Measurements from ENCODE around the gene PHF20.

The PHF20 gene

GRCh38 chr20:35883336-35883777 lies 111.5 kb downstream of the PHF20 start:
- Histone ChIP-seq H3K9ac (ENCODE audit: low read depth in 1 of 2, low read length in 2 of 2) (no peak overlapping the region), H3K4me1 (ENCODE audit: control insufficient read depth in 2 of 2, insufficient read depth in 2 of 2, low read length in 2 of 2) (no peaks in the 10 kb centered on the region), H3K27me3 (ENCODE audit: control insufficient read depth in 2 of 2, insufficient read depth in 2 of 2, low read length in 2 of 2) (no peaks in the 10 kb centered on the region), H3K27ac (ENCODE audit: low read depth in 2 of 2, low read length in 2 of 2) (peak overlapping the region; percentile 32 to 43), H3K36me3 (ENCODE audit: control insufficient read depth in 2 of 2, insufficient read depth in 2 of 2, low read length in 2 of 2) (peaks cover 2 to 4% of the 10 kb centered on the region in 2 donors), H3K9me3 (ENCODE audit: control insufficient read depth in 2 of 2, low read length in 2 of 2) (no peaks in the 10 kb centered on the region), H3K4me3 (ENCODE audit: low read length in 2 of 2) (no peak overlapping the region)

- no peaks in the 10 kb centered on the region for H3K27me3 ChIP-seq (ENCODE audit: control insufficient read depth in 2 of 2, insufficient read depth in 2 of 2, low read length in 2 of 2)
- H3K27ac ChIP-seq (ENCODE audit: low read depth in 2 of 2, low read length in 2 of 2) = peak overlapping the region; percentile 32 to 43
- peaks cover 2 to 3% of the 10 kb centered on the region in 2 donors for H3K36me3 ChIP-seq (ENCODE audit: control insufficient read depth in 2 of 2, insufficient read depth in 2 of 2, low read length in 2 of 2)
- H3K9me3 ChIP-seq (ENCODE audit: control insufficient read depth in 2 of 2, low read length in 2 of 2) = no peaks in the 10 kb centered on the region
- no peak overlapping the region for H3K4me3 ChIP-seq (ENCODE audit: low read length in 2 of 2)
- no peaks in the 10 kb centered on the region for H3K4me1 ChIP-seq (ENCODE audit: control insufficient read depth in 2 of 2, insufficient read depth in 2 of 2, low read length in 2 of 2)
- peak overlapping the region in 1 of 2 donors; percentile 20 for H3K9ac ChIP-seq (ENCODE audit: low read depth in 1 of 2, low read length in 2 of 2)
Observed at GRCh38 chr20:35883778-35884540, 112.1 kb downstream of the PHF20 start.

GRCh38 chr20:35884541-35884865 lies 112.7 kb downstream of the PHF20 start:
- H3K4me3 ChIP-seq (ENCODE audit: low read length in 2 of 2) = no peak overlapping the region
- no peaks in the 10 kb centered on the region for H3K9me3 ChIP-seq (ENCODE audit: control insufficient read depth in 2 of 2, low read length in 2 of 2)
- no peaks in the 10 kb centered on the region for H3K27me3 ChIP-seq (ENCODE audit: control insufficient read depth in 2 of 2, insufficient read depth in 2 of 2, low read length in 2 of 2)
- no peaks in the 10 kb centered on the region for H3K4me1 ChIP-seq (ENCODE audit: control insufficient read depth in 2 of 2, insufficient read depth in 2 of 2, low read length in 2 of 2)
- peaks cover 2 to 3% of the 10 kb centered on the region in 2 donors for H3K36me3 ChIP-seq (ENCODE audit: control insufficient read depth in 2 of 2, insufficient read depth in 2 of 2, low read length in 2 of 2)
- peak overlapping the region in 1 of 2 donors; percentile 20 for H3K9ac ChIP-seq (ENCODE audit: low read depth in 1 of 2, low read length in 2 of 2)
- peak overlapping the region; percentile 6 to 20 for H3K27ac ChIP-seq (ENCODE audit: low read depth in 2 of 2, low read length in 2 of 2)

GRCh38 chr20:35885212-35885611 lies 113.4 kb downstream of the PHF20 start:
- Histone ChIP-seq H3K9me3 (ENCODE audit: control insufficient read depth in 2 of 2, low read length in 2 of 2) (no peaks in the 10 kb centered on the region), H3K27ac (ENCODE audit: low read depth in 2 of 2, low read length in 2 of 2) (no peak overlapping the region), H3K9ac (ENCODE audit: low read depth in 1 of 2, low read length in 2 of 2) (no peak overlapping the region), H3K27me3 (ENCODE audit: control insufficient read depth in 2 of 2, insufficient read depth in 2 of 2, low read length in 2 of 2) (no peaks in the 10 kb centered on the region), H3K36me3 (ENCODE audit: control insufficient read depth in 2 of 2, insufficient read depth in 2 of 2, low read length in 2 of 2) (peaks cover 2 to 3% of the 10 kb centered on the region in 2 donors), H3K4me3 (ENCODE audit: low read length in 2 of 2) (no peak overlapping the region), H3K4me1 (ENCODE audit: control insufficient read depth in 2 of 2, insufficient read depth in 2 of 2, low read length in 2 of 2) (no peaks in the 10 kb centered on the region)

- Histone ChIP-seq H3K27ac (ENCODE audit: low read depth in 2 of 2, low read length in 2 of 2) (no peak overlapping the region), H3K9me3 (ENCODE audit: control insufficient read depth in 2 of 2, low read length in 2 of 2) (no peaks in the 10 kb centered on the region), H3K4me3 (ENCODE audit: low read length in 2 of 2) (no peak overlapping the region), H3K4me1 (ENCODE audit: control insufficient read depth in 2 of 2, insufficient read depth in 2 of 2, low read length in 2 of 2) (no peaks in the 10 kb centered on the region), H3K9ac (ENCODE audit: low read depth in 1 of 2, low read length in 2 of 2) (no peak overlapping the region), H3K36me3 (ENCODE audit: control insufficient read depth in 2 of 2, insufficient read depth in 2 of 2, low read length in 2 of 2) (peaks cover 2 to 3% of the 10 kb centered on the region in 2 donors), H3K27me3 (ENCODE audit: control insufficient read depth in 2 of 2, insufficient read depth in 2 of 2, low read length in 2 of 2) (no peaks in the 10 kb centered on the region)
Observed at GRCh38 chr20:35886537-35886936, 114.7 kb downstream of the PHF20 start.

GRCh38 chr20:35887393-35888064 lies 115.7 kb downstream of the PHF20 start:
- no peak overlapping the region for H3K27ac ChIP-seq (ENCODE audit: low read depth in 2 of 2, low read length in 2 of 2)
- H3K27me3 ChIP-seq (ENCODE audit: control insufficient read depth in 2 of 2, insufficient read depth in 2 of 2, low read length in 2 of 2) = no peaks in the 10 kb centered on the region
- no peak overlapping the region for H3K9ac ChIP-seq (ENCODE audit: low read depth in 1 of 2, low read length in 2 of 2)
- H3K4me1 ChIP-seq (ENCODE audit: control insufficient read depth in 2 of 2, insufficient read depth in 2 of 2, low read length in 2 of 2) = no peaks in the 10 kb centered on the region
- H3K4me3 ChIP-seq (ENCODE audit: low read length in 2 of 2) = no peak overlapping the region
- H3K9me3 ChIP-seq (ENCODE audit: control insufficient read depth in 2 of 2, low read length in 2 of 2) = no peaks in the 10 kb centered on the region
- H3K36me3 ChIP-seq (ENCODE audit: control insufficient read depth in 2 of 2, insufficient read depth in 2 of 2, low read length in 2 of 2) = peaks cover 2 to 3% of the 10 kb centered on the region in 2 donors

GRCh38 chr20:35888657-35889056 lies 116.8 kb downstream of the PHF20 start:
- Histone ChIP-seq H3K4me3 (ENCODE audit: low read length in 2 of 2) (no peak overlapping the region), H3K4me1 (ENCODE audit: control insufficient read depth in 2 of 2, insufficient read depth in 2 of 2, low read length in 2 of 2) (no peaks in the 10 kb centered on the region), H3K9me3 (ENCODE audit: control insufficient read depth in 2 of 2, low read length in 2 of 2) (no peaks in the 10 kb centered on the region), H3K9ac (ENCODE audit: low read depth in 1 of 2, low read length in 2 of 2) (no peak overlapping the region), H3K27ac (ENCODE audit: low read depth in 2 of 2, low read length in 2 of 2) (no peak overlapping the region), H3K36me3 (ENCODE audit: control insufficient read depth in 2 of 2, insufficient read depth in 2 of 2, low read length in 2 of 2) (peaks cover 2 to 3% of the 10 kb centered on the region in 2 donors), H3K27me3 (ENCODE audit: control insufficient read depth in 2 of 2, insufficient read depth in 2 of 2, low read length in 2 of 2) (no peaks in the 10 kb centered on the region)

GRCh38 chr20:35891375-35891774 lies 119.6 kb downstream of the PHF20 start:
- Histone ChIP-seq H3K36me3 (ENCODE audit: control insufficient read depth in 2 of 2, insufficient read depth in 2 of 2, low read length in 2 of 2) (peaks cover 2 to 9% of the 10 kb centered on the region in 2 donors), H3K27ac (ENCODE audit: low read depth in 2 of 2, low read length in 2 of 2) (no peak overlapping the region), H3K9me3 (ENCODE audit: control insufficient read depth in 2 of 2, low read length in 2 of 2) (no peaks in the 10 kb centered on the region), H3K27me3 (ENCODE audit: control insufficient read depth in 2 of 2, insufficient read depth in 2 of 2, low read length in 2 of 2) (no peaks in the 10 kb centered on the region), H3K4me1 (ENCODE audit: control insufficient read depth in 2 of 2, insufficient read depth in 2 of 2, low read length in 2 of 2) (no peaks in the 10 kb centered on the region), H3K9ac (ENCODE audit: low read depth in 1 of 2, low read length in 2 of 2) (no peak overlapping the region), H3K4me3 (ENCODE audit: low read length in 2 of 2) (no peak overlapping the region)

GRCh38 chr20:35892871-35893270 lies 121.1 kb downstream of the PHF20 start:
- Histone ChIP-seq H3K27ac (ENCODE audit: low read depth in 2 of 2, low read length in 2 of 2) (no peak overlapping the region), H3K36me3 (ENCODE audit: control insufficient read depth in 2 of 2, insufficient read depth in 2 of 2, low read length in 2 of 2) (peaks cover 0 to 6% of the 10 kb centered on the region in 2 donors)

GRCh38 chr20:35893942-35894341 lies 122.1 kb downstream of the PHF20 start:
- no peak overlapping the region for H3K9ac ChIP-seq (ENCODE audit: low read depth in 1 of 2, low read length in 2 of 2)
- H3K9me3 ChIP-seq (ENCODE audit: control insufficient read depth in 2 of 2, low read length in 2 of 2) = no peaks in the 10 kb centered on the region
- H3K27me3 ChIP-seq (ENCODE audit: control insufficient read depth in 2 of 2, insufficient read depth in 2 of 2, low read length in 2 of 2) = no peaks in the 10 kb centered on the region
- H3K27ac ChIP-seq (ENCODE audit: low read depth in 2 of 2, low read length in 2 of 2) = no peak overlapping the region
- H3K4me1 ChIP-seq (ENCODE audit: control insufficient read depth in 2 of 2, insufficient read depth in 2 of 2, low read length in 2 of 2) = no peaks in the 10 kb centered on the region
- H3K36me3 ChIP-seq (ENCODE audit: control insufficient read depth in 2 of 2, insufficient read depth in 2 of 2, low read length in 2 of 2) = peaks cover 0 to 6% of the 10 kb centered on the region in 2 donors
- H3K4me3 ChIP-seq (ENCODE audit: low read length in 2 of 2) = no peak overlapping the region

More at GRCh38 chr20:35892871-35893270, 121.1 kb downstream of the PHF20 start:
- no peak overlapping the region for H3K4me3 ChIP-seq (ENCODE audit: low read length in 2 of 2)
- H3K9ac ChIP-seq (ENCODE audit: low read depth in 1 of 2, low read length in 2 of 2) = no peak overlapping the region
- H3K4me1 ChIP-seq (ENCODE audit: control insufficient read depth in 2 of 2, insufficient read depth in 2 of 2, low read length in 2 of 2) = no peaks in the 10 kb centered on the region
- no peaks in the 10 kb centered on the region for H3K27me3 ChIP-seq (ENCODE audit: control insufficient read depth in 2 of 2, insufficient read depth in 2 of 2, low read length in 2 of 2)
- H3K9me3 ChIP-seq (ENCODE audit: control insufficient read depth in 2 of 2, low read length in 2 of 2) = no peaks in the 10 kb centered on the region
